Left renal cortex interstitium (tissue), 4 donors: ENCODE measurements around the gene ATF6B. TPM values are rescaled to one million over a fixed set of nuclear protein-coding genes. Genes with fewer than 3 reads are reported as not detected.

ENCODE experiments used
- polyA plus RNA-seq, 4 donors: library from polyadenylated mRNA; unstranded; fragments of 120-200 nt; gene quantifications; one replicate each; pipeline ENCODE4 v1.2.1, GENCODE V29; 2013; ENCODE audit not compliant: insufficient read length in 4 of 4

ATF6B gene
- polyA plus RNA-seq, 4 donors: 88.4 to 123 (median 95.4) TPM

Other genes starting within 250 kb of the ATF6B start
- 10 to 100 TPM; 37.2 to 57.4 (median 46.1) TPM for gene SLC44A4, start 249.2 kb downstream of the ATF6B start, polyA plus RNA-seq
- gene EHMT2, start 230.5 kb downstream of the ATF6B start, polyA plus RNA-seq: 100 to 1,000 TPM in 1 of 4 donors, 10 to 100 TPM in 3; 65.6 to 111 (median 86.8) TPM
- 10 to 100 TPM; 22.4 to 35.3 (median 26.9) TPM for gene ZBTB12, start 226.2 kb downstream of the ATF6B start, polyA plus RNA-seq
- gene C2, start 200.5 kb downstream of the ATF6B start, polyA plus RNA-seq: 1 to 10 TPM; 3.1 to 4.1 (median 3.7) TPM
- gene CFB, start 182.2 kb downstream of the ATF6B start, polyA plus RNA-seq: 10 to 100 TPM in 1 of 4 donors, 1 to 10 TPM in 3; 6.5 to 22.2 (median 7.1) TPM
- gene NELFE, start 169.3 kb downstream of the ATF6B start, polyA plus RNA-seq: 100 to 1,000 TPM in 1 of 4 donors, 10 to 100 TPM in 3; 88.5 to 105 (median 91.7) TPM
- gene SKIC2, start 169.1 kb downstream of the ATF6B start, polyA plus RNA-seq: 10 to 100 TPM; 36.4 to 56.9 (median 45.8) TPM
- gene DXO, start 156.1 kb downstream of the ATF6B start, polyA plus RNA-seq: 10 to 100 TPM; 22.9 to 42.2 (median 32.9) TPM
- 10 to 100 TPM; 11.9 to 24.1 (median 15.8) TPM for gene C4A, start 146.2 kb downstream of the ATF6B start, polyA plus RNA-seq
- gene C4B, start 113.5 kb downstream of the ATF6B start, polyA plus RNA-seq: 10 to 100 TPM; 10.7 to 24.8 (median 17.0) TPM
- gene CYP21A2, start 89.8 kb downstream of the ATF6B start, polyA plus RNA-seq: 1 to 10 TPM in 2 of 4 donors, under 1 TPM in 2; 0.61 to 1.4 (median 1.1) TPM
- gene TNXB, start 18.9 kb downstream of the ATF6B start, polyA plus RNA-seq: 1 to 10 TPM; 2.7 to 4.9 (median 4.9) TPM
- 1 to 10 TPM; 6.3 to 9.6 (median 7.7) TPM for gene FKBPL, start 2.0 kb upstream of the ATF6B start, polyA plus RNA-seq
- 1 to 10 TPM; 2.2 to 4.4 (median 3.1) TPM for gene PRRT1, start 23.7 kb upstream of the ATF6B start, polyA plus RNA-seq
- 10 to 100 TPM; 27.9 to 50.9 (median 36.7) TPM for gene PPT2, start 25.9 kb upstream of the ATF6B start, polyA plus RNA-seq
- 10 to 100 TPM; 12.0 to 46.0 (median 32.2) TPM for gene EGFL8, start 36.3 kb upstream of the ATF6B start, polyA plus RNA-seq
- gene AGPAT1, start 47.8 kb upstream of the ATF6B start, polyA plus RNA-seq: 100 to 1,000 TPM in 3 of 4 donors, 10 to 100 TPM in 1; 93.4 to 114 (median 104) TPM
- 100 to 1,000 TPM in 3 of 4 donors, 10 to 100 TPM in 1; 95.7 to 113 (median 106) TPM for gene RNF5, start 50.2 kb upstream of the ATF6B start, polyA plus RNA-seq
- 10 to 100 TPM; 10.8 to 37.0 (median 20.3) TPM for gene AGER, start 56.0 kb upstream of the ATF6B start, polyA plus RNA-seq
- 100 to 1,000 TPM; 150 to 221 (median 179) TPM for gene PBX2, start 62.0 kb upstream of the ATF6B start, polyA plus RNA-seq
- 10 to 100 TPM in 3 of 4 donors, 1 to 10 TPM in 1; 9.5 to 12.0 (median 11.3) TPM for gene GPSM3, start 64.4 kb upstream of the ATF6B start, polyA plus RNA-seq
- 10 to 100 TPM; 14.9 to 30.8 (median 18.4) TPM for gene NOTCH4, start 95.8 kb upstream of the ATF6B start, polyA plus RNA-seq
- under 1 TPM in 1 of 4 donors, not detected in 3; 0.24 TPM for gene TSBP1, start 243.7 kb upstream of the ATF6B start, polyA plus RNA-seq